Stimulated activated CD8-positive, alpha-beta memory T cell treated with anti-CD3 and anti-CD28 coated beads, Interleukin-4, amount 100 ng/mL, for 4 hours (primary cell): ENCODE results near the gene CMTM1.
"Not testable (repeated sequence)": the region's sequence is repeated elsewhere in the genome, so short reads cannot be mapped to it uniquely, and the experiment has no call there.

Experiments used
- DNase-seq, 2 donors: peaks; one replicate each; pipeline ENCODE4 v3.0.0-alpha.2; 2020; ENCODE audit warnings: low read depth in 2 of 2, low spot score in 1 of 2

The CMTM1 gene

GRCh38 chr16:66610111-66610820 lies 44.0 kb downstream of the CMTM1 start:
- no peak for DNase-seq

DNA sequence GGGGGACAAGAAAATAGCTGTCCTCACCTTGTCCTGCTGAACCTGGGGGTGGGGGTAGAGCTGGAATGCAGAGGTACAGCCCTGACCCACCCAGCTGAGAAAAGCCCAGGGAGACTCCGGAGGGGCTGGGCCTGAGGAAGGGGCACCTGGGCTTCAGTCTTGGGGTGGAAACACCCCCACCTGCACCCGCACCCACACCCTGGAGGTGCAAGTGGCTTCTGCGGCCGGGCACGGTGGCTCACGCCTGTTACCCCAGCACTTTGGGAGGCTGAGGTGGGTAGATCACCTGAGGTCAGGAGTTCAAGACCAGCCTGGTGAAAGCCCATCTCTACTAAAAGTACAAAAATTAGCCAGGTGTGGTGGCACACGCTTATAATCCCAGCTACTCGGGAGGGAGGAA lies 45.7 kb downstream of the CMTM1 start:
- not testable (repeated sequence) for DNase-seq

GRCh38 chr16:66612422-66612821 lies 46.2 kb downstream of the CMTM1 start:
- no peak for DNase-seq

DNA sequence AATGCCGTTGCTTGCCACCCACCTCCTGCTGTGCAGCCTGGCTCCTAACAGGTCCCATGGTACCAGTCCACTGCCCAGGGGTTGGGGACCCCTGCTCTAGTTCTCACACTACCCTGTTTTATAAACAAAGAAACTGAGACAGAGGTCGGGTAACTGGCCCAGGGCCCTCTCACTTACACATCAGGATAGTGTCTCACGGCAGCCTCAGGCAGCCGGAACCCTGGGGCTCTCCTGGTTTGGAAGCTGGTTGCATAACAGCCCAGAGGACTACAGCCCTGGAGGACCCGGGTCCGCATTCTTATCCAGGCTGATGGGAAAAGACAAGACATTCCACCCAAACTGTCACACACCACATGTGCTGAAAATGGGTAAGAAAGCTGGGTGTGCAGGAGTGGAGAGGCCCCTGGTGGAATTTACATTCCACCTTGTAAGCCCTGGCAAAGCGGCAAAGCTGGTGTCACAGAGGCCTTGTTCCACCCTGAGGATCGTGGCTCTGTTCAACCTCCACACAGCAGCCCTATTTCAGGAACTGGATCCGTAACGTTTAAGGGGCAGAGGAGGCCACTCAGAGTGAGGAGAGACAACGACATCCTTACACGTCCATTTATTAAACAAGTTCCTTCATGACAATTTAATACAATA lies 48.0 kb downstream of the CMTM1 start:
- no peak for DNase-seq

- no peak for DNase-seq
Observed at GRCh38 chr16:66616169-66616568, 49.9 kb downstream of the CMTM1 start.

- no peak for DNase-seq
Observed at GRCh38 chr16:66616592-66616991, 50.4 kb downstream of the CMTM1 start.

GRCh38 chr16:66617010-66617434 lies 50.8 kb downstream of the CMTM1 start:
- no peak for DNase-seq

DNA sequence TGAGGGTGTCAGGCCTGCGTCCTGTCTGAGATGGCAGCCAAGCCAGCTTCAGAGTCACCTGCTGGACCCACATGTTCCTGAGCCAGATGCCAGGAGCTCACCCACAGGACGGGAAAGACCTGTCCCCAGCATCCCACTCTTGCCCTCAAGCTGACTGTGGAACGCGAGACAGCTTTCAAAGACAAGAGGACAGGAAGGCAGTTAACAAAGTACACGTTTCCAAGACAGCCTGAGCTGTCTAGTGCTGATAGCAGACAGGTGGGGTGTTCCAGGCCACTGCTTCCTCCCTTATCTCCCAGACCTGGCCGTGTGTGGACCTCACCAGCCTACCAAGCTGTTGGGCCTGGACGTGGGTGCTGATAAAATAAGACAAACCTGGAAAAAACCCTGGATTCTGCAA lies 51.5 kb downstream of the CMTM1 start:
- no peak for DNase-seq

- no peak for DNase-seq
Observed at GRCh38 chr16:66618588-66619375, 52.5 kb downstream of the CMTM1 start.

DNA sequence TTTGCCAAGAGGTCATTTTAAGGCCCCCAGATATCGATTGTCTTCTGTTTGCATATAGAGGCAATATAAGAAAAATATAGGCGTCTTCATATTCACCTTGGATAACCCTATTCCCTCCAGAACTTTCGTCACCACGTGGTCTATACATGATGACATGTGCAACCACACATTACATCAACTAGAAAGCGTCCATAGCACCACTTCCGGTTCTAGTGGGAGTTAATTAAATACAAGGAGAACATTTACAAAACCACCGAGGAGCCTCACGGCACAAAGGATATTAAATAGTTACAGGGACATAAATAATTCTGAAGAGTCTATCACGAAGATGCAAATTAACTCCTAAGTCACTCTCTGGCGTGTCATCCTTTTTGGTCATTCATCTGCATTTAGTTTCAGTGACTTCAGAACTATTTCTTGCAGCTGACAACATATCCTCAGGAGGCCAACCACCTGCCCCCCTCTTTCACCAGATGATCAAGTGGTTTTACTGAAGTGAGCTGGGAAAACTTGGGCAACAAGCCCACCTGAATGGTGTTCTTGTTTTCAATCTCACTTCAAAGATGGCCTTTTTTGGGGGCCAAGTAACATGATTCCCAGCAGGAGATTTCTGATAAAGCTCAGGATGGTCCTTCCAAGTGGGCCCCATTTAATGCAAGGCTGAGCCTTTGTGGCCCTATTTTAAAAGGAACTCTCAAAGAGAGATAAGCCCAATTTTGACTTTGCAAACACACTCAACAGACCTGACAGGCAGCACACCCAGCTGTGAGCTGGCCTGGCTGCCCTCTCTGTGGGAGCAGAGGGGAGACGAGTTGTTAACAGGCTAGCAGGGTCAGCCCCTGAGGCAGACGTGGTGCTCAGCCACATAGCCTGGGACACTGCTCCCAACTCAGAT lies 53.5 kb downstream of the CMTM1 start:
- no peak for DNase-seq

DNA sequence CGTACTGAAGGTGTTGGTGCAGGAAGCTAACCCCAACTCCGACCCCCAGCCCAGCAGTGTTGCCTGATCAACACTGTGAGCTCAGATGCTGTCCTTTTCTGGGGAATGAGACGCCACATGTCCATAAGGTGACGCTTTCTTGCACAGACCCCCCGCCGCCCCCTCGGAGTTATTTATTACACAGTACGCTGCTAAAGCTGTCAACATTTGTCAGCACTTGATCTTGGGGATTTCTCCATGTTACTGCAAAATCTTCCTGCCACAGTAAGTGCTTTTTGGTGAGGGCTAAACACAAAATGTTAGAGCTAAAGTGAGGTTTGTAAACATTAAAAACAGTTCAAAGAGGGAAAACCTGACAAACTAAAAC lies 54.2 kb downstream of the CMTM1 start:
- DNase-seq, result no peak

GRCh38 chr16:66621973-66622372 lies 55.7 kb downstream of the CMTM1 start:
- DNase-seq, result no peak

DNA sequence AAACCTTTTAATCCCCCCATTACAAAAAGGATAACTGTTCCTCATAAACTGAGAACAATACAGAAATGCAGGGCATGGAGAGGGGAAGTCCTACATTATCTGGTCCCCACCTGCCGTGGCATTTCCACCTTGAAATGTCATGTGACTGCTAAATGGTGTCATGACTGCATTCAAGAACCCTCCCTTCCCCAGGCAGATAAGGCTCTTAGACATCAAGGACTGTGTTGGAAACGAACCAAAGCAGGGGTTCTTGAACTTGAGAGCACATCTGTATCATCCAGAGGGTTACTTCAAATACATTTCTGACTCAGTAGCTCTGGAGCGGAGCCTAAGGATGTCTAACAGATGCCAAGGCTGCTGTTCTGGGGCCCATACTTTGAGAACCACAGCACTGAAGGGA lies 56.6 kb downstream of the CMTM1 start:
- no peak for DNase-seq

- DNase-seq, result no peak
Observed at GRCh38 chr16:66623755-66624154, 57.5 kb downstream of the CMTM1 start.

GRCh38 chr16:66627611-66628378 lies 61.6 kb downstream of the CMTM1 start:
- DNase-seq, result not testable (repeated sequence)
